Activated naive CD4-positive, alpha-beta T cell treated with anti-CD3 and anti-CD28 coated beads for 36 hours (primary cell): ENCODE measurements around the gene GRIK5. TPM values are rescaled to one million over a fixed set of nuclear protein-coding genes. Genes with fewer than 3 reads are reported as not detected.
A peak's percentile ranks its signal among the peaks of the same experiment; 100 is the strongest.
"Not testable (repeated sequence)": the region's sequence is repeated elsewhere in the genome, so short reads cannot be mapped to it uniquely, and the experiment has no call there.

ENCODE experiments used
- CTCF ChIA-PET: fragments of 350-600 bp; sonication (Branson Sonifier 250); formaldehyde crosslinking; loops from one replicate; lab custom pipeline; 2021; ENCODE audit warnings: antibody characterized with exemption; lab: Charles Lee
- DNase-seq: peaks from one replicate; pipeline ENCODE4 v3.0.0-alpha.2; 2020
- H3K27ac Mint-ChIP-seq: one replicate; pipeline ENCODE4 v1.8.0; 2021; ENCODE audit warnings: mild to moderate bottlenecking, mixed read lengths
- H3K27me3 Mint-ChIP-seq: one replicate; pipeline ENCODE4 v1.8.0; 2021; ENCODE audit warnings: low read depth, mixed read lengths
- H3K36me3 Mint-ChIP-seq: one replicate; pipeline ENCODE4 v1.8.0; 2021; ENCODE audit warnings: low read depth, mixed read lengths
- H3K4me1 Mint-ChIP-seq: one replicate; pipeline ENCODE4 v1.8.0; 2021; ENCODE audit warnings: low read depth, mixed read lengths
- H3K4me3 Mint-ChIP-seq: one replicate; pipeline ENCODE4 v1.8.0; 2021; ENCODE audit warnings: mild to moderate bottlenecking, moderate library complexity, mixed read lengths
- H3K9me3 Mint-ChIP-seq: one replicate; pipeline ENCODE4 v1.8.0; 2021; ENCODE audit warnings: mixed read lengths
- intact Hi-C: fragments of 100-400 bp; cut with micrococcal nuclease; formaldehyde crosslinking; loops from one replicate; pipeline ENCODE4 v1.15.1; 2023
- total RNA-seq, 2 experiments: library from RNA; stranded (reverse); gene quantifications; one replicate each; pipeline ENCODE4 v1.2.3, GENCODE V29; 2021

Gene GRIK5
- total RNA-seq, 2 experiments from 2014 or later = 1.9 to 2.2 TPM

DNA sequence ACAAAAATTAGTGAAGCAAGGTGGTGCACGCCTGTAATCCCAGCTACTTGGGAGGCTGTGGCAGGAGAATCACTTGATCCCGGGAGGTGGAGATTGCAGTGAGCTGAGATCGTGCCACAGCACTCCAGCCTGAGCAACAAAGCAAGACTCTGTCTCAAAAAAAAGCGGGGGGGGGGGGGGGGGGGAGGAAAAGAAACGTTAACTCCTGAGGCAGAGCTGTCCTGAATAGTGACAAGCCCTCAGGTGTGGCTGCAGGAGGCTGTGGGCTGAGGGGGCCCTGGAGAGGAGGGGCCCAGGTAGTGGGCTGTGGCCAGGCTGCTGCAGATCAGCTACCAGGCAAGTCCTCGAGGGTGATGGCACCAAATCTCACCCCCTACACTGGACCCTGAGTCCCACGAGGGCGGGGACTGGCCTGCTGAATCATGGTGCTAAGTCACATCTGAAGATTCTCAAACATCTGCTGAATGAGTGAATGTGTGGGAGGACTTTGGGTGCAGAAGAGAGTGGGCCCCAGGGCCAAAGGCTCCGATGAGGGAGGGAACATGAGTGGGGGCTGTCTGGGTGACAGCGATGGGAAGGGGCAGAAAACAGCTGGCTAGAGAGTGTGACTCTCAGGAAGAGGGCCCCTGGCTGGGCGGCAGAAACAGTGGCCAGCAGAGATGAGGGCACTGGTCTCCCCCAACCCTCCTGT, 51.4 kb downstream of the GRIK5 start:
- no peak overlapping the region for H3K4me3 Mint-ChIP-seq
- no peaks in the 10 kb centered on the region for H3K4me1 Mint-ChIP-seq
- no peaks in the 10 kb centered on the region for H3K36me3 Mint-ChIP-seq
- H3K27ac Mint-ChIP-seq = no peak overlapping the region
- H3K27me3 Mint-ChIP-seq = no peaks in the 10 kb centered on the region
- CTCF ChIA-PET = interaction anchor here (0.6 to 1.0 kb wide), 2 partner anchors 10 to 421 kb away, joined by 3 to 4 read pairs; no protein-coding TSS in a partner anchor
- no peaks in the 10 kb centered on the region for H3K9me3 Mint-ChIP-seq
- intact Hi-C loops = no loop called here
- no peak for DNase-seq

DNA sequence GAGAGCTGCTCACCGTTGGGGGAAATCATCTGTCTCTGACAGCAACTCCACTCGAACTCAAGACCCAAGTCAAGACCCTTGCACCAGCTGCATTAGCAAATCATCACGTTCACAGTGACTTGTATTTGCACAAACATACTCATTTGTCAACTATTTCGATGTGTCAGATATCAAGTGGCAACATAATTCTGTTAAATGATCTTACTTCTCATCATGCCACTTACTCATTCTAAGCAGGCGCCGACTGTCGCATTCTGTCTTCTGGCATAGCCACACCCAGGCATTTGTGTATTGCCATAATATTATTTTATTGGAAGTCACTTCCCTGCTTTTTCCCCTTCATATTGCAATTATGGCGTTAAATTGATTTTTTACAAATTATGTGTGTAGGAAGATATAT, 53.0 kb downstream of the GRIK5 start:
- H3K36me3 Mint-ChIP-seq = no peaks in the 10 kb centered on the region
- CTCF ChIA-PET = interaction anchor here (1.0 to 1.2 kb wide), 2 partner anchors 12 to 371 kb away, joined by 3 to 5 read pairs; no protein-coding TSS in a partner anchor
- no peak overlapping the region for H3K4me3 Mint-ChIP-seq
- no peaks in the 10 kb centered on the region for H3K9me3 Mint-ChIP-seq
- H3K27ac Mint-ChIP-seq = no peak overlapping the region
- intact Hi-C loops = no loop called here
- no peaks in the 10 kb centered on the region for H3K4me1 Mint-ChIP-seq
- H3K27me3 Mint-ChIP-seq = no peaks in the 10 kb centered on the region
- DNase-seq = no peak

DNA sequence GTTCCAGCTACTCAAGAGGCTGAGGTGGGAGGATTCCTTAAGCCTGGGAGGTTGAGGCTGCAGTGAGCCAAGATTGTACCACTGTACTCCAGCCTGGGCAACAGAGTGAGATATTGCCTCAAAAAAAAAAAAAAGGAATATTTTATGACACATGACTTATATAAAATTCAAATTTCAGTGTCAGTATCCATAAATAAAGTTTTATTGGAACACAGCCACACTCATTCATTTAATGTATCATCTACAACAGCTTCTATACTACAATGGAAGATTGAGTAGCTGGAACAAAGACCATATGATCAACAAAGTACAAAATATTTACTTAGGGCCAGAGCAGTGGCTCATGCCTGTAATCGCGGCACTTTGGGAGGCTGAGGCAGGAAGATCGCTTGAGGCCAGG, 57.3 kb downstream of the GRIK5 start:
- H3K4me3 Mint-ChIP-seq, H3K36me3 Mint-ChIP-seq, H3K27me3 Mint-ChIP-seq, DNase-seq, intact Hi-C loops, H3K9me3 Mint-ChIP-seq, H3K4me1 Mint-ChIP-seq, H3K27ac Mint-ChIP-seq: not testable (repeated sequence)
- CTCF ChIA-PET = interaction anchor here (0.7 to 1.2 kb wide), 2 partner anchors 14 to 372 kb away, joined by 3 to 5 read pairs; no protein-coding TSS in a partner anchor

DNA sequence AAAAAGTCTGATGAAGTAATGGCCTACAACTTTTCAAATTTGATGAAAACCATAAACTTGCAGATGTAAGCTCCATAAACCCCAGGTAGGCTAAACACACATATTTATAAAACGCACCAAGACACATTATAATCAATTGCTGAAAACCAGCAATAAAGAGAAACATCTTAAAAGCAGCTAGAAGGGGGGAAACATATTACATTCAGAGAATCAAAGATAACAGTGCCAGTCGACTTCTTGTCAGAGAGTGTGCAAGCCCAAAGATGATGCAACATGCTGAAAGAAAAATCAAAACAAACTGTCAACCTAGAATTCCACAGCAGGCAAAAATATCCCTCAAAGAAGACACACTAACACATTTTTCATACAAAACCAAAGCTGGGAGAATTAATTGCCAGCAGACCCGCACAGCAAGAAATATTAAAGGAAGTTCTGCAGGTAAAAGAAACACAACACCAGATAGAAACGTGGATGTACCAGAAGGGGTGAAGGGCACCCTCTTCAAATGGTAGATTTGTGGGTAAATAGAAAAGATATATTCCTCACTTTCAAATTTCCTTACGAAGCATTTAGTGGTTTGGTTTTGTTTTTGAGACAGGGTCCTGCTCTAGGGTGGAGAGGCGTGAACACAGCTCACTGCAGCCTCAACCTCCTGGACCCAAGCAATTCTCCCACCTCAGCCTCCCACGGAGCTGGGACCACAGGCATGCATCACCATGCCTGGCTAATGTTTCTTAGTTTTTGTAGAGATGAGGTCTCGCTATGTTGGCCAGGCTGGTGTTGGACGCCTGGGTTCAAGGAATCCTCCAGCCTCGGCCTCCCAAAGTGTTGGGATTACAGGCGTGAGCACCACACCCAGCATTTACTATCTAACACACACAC, 59.5 kb downstream of the GRIK5 start:
- Mint-ChIP-seq H3K9me3 (no peaks in the 10 kb centered on the region), H3K27ac (no peak overlapping the region), H3K4me3 (no peak overlapping the region), H3K27me3 (no peaks in the 10 kb centered on the region), H3K4me1 (peaks cover 4% of the 10 kb centered on the region), H3K36me3 (no peaks in the 10 kb centered on the region)
- CTCF ChIA-PET = interaction anchor here (0.7 to 0.9 kb wide), 2 partner anchors 18 to 51 kb away, joined by 3 to 4 read pairs; partner anchors contain the start of gene RABAC1
- no peak for DNase-seq
- intact Hi-C loops = no loop called here

DNA sequence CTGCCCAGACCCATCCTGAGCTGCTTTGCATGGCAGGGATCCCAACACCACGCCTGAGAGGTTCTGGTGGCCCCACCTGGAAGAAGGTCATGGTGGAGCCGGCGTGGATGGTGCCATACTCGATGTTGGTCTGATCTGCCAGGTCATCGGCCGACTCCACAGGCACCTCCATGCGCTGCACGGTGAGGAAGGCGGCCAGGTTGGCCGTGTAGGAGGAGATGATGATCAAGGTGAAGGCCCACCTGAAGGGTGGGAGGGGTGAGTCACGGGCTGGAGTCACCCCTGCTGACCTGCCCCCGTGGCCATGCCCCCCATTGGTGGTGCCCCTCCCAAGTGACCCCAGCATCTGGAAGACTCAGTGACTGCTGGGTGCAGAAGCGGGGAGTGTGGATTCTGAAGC, 63.4 kb downstream of the GRIK5 start:
- Mint-ChIP-seq H3K9me3 (no peaks in the 10 kb centered on the region), H3K27me3 (peaks cover 9% of the 10 kb centered on the region)
- intact Hi-C loops = no loop called here

DNA sequence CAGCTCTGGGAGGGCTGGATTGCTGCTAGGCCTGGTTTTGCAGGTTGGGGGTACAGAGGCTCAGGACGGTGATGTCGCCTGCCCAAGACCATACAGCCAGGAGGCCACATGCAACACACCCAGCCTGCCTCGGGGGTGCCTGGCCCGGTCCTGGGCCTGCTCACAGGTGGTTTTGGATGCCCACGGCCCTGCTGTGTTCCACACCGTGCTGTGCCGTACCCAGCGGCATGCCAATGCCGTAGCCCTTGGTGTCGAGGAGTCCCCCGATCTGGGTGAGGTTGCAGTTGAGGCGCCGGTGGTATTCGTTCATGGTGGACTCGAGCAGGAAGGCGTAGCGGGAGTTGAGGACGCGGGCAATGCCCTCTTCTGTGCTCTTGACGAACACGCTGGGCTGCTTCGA, 64.5 kb downstream of the GRIK5 start:
- no peaks in the 10 kb centered on the region for H3K36me3 Mint-ChIP-seq
- H3K4me1 Mint-ChIP-seq = peaks cover 4% of the 10 kb centered on the region
- DNase-seq = no peak
- no peak overlapping the region for H3K27ac Mint-ChIP-seq
- H3K4me3 Mint-ChIP-seq = no peak overlapping the region
- intact Hi-C loops = no loop called here
- CTCF ChIA-PET = no interaction called here
- H3K27me3 Mint-ChIP-seq = peaks cover 19% of the 10 kb centered on the region
- H3K9me3 Mint-ChIP-seq = no peaks in the 10 kb centered on the region

More for the DNA sequence above, 63.4 kb downstream of the GRIK5 start:
- CTCF ChIA-PET = no interaction called here
- no peaks in the 10 kb centered on the region for H3K36me3 Mint-ChIP-seq
- H3K4me3 Mint-ChIP-seq = no peak overlapping the region
- DNase-seq = no peak
- no peak overlapping the region for H3K27ac Mint-ChIP-seq
- H3K4me1 Mint-ChIP-seq = peaks cover 4% of the 10 kb centered on the region

DNA sequence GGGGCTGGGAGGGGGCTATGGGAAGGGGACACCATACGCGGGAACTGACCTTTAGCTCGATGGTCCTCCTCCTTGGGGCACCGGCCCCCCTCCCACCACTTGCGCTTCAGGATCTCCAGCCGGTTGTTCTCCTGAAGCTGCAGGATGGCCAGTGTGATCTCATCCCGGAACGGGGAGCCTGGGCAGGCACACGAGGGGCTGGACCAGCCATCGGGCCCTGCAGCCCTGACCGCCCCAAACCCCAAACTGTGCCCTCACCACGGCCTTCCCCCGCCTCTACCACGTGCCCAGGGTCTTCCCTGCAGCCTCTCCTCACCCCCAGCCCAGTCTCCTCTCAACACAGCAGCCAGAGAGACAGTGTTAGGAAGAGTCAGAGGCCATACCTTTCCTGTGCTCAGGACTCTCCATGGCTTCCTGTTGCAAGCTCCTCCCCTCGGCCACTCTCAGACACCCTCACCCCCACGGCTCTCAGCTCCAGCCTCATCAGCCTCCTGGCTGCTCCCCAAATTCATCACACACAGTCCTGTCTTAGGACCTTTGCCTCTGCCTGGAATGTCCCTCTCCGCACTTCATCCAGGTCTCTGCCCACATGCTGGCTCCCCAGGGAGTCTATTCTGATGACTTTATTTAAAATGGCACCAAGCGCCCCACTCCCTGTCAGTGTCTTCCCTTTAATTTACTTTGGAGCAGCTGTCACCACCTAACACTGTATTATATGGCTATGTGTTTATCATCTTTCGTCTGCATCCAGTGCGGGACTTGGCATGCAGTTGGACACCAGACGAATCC, 66.3 kb downstream of the GRIK5 start:
- no peak overlapping the region for H3K27ac Mint-ChIP-seq
- H3K9me3 Mint-ChIP-seq = no peaks in the 10 kb centered on the region
- H3K27me3 Mint-ChIP-seq = peaks cover 32% of the 10 kb centered on the region
- peaks cover 3% of the 10 kb centered on the region for H3K4me1 Mint-ChIP-seq
- intact Hi-C loops = no loop called here
- CTCF ChIA-PET = no interaction called here
- H3K36me3 Mint-ChIP-seq = no peaks in the 10 kb centered on the region
- H3K4me3 Mint-ChIP-seq = no peak overlapping the region
- DNase-seq = no peak

DNA sequence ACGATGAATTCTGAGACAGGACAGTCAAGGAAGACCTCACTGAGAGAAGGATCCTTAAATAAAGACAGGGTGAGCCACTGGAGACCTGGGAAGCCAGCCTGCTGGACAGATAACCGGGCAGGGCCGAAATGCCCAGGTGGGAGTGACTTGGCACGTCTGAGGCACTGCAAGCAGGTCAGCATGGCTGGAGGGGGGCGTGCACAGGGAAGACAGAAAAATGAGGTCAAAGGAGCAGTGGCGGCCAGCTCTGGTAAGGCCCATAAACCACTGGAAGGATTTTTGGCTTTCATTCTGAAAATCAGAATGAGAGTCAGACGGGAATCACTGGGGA, 70.2 kb downstream of the GRIK5 start:
- H3K4me3 Mint-ChIP-seq = no peak overlapping the region
- intact Hi-C loops = loop anchor here (5.0 kb wide), 1 partner anchor 32 kb away; no protein-coding TSS in a partner anchor
- H3K27me3 Mint-ChIP-seq = peaks cover 63% of the 10 kb centered on the region
- CTCF ChIA-PET = interaction anchor here (0.5 kb wide), 1 partner anchor 110 kb away, joined by 3 read pairs; no protein-coding TSS in a partner anchor
- no peak overlapping the region for H3K27ac Mint-ChIP-seq
- DNase-seq = no peak
- peaks cover 21% of the 10 kb centered on the region for H3K4me1 Mint-ChIP-seq
- no peaks in the 10 kb centered on the region for H3K36me3 Mint-ChIP-seq
- H3K9me3 Mint-ChIP-seq = no peaks in the 10 kb centered on the region

DNA sequence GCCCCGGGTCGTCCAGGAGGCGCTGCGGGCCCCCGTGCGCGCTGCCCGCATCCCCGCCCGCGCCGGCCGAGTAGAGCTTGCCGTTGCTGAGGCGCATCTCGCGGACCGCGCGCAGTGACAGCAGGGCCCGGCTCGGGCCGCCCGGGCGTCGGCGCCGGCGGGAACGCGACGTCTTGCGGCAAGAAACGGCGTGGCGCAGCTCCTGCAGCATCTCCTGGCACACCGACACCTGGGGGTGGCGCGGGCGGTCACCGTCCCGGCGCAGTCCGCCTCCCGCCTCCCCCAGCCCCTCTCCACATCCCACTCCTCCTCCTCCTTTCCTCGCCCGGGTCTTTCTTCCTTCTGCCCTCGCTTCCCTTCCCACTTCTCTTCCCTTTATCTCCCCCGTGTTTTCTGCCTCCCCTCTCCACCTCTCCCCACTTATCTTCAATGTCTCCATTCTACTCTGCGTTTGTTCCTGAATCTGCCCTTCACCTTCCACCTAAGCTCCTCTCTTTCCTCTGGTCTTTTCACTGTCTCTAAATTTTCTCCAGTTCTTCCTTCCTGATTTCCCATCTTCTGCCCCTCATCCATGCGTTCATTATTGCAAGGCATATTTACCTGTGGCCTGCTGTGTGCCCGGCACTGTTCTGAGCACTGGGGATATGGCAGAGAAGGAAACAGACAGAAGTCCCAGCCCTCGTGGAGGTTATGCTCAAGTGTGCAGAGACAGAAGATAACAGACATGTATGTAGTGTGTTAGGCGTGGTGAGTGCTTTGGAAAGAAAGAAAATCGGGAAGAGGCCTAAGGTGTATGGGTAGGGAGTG, 70.7 kb downstream of the GRIK5 start:
- Mint-ChIP-seq H3K9me3 (no peaks in the 10 kb centered on the region), H3K4me1 (peaks cover 22% of the 10 kb centered on the region), H3K27ac (no peak overlapping the region), H3K27me3 (peaks cover 63% of the 10 kb centered on the region), H3K4me3 (no peak overlapping the region), H3K36me3 (no peaks in the 10 kb centered on the region)
- DNase-seq = no peak
- CTCF ChIA-PET = interaction anchor here (0.5 to 0.7 kb wide), 4 partner anchors 11 to 159 kb away, joined by 3 read pairs; no protein-coding TSS in a partner anchor
- intact Hi-C loops = loop anchor here (5.0 kb wide), 1 partner anchor 33 kb away; no protein-coding TSS in a partner anchor

DNA sequence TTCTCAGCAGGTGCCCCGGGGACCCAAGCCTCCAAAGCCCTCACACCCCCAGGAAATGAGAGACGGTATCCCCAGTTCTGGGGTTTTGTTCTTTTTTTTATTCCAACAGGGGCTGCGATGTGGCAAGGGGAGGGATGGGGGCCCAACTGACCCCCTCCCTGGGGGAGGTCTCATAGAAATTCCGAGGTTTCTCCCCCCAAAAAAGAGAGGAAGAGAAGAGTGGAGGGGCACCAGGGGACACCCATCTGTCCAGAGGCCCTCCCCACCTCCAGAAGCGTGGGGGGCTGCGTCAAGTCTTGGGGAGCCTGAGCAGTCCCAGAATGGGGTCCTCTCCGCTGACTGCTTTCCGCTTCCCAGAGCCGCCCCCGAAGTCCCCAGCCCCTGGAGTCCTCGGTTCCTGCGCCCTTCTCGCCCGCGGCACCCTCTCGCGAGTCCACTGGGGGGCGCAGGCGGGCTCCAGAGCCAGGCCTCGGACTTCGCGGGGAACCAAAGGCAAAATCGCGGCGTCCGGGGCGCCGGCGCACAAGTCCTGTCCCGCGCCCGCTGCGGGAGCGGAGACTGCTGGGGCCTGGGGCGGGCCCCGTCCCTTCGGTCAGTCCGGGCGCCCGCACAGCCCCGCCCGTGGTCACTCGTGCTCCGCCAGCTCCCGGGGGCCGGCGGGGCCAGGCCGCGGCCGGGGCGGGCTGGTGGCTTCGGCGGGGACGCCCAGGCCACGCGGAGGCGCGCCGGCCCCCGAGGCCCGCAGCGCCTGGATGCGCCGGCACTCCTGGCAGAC, 71.6 kb downstream of the GRIK5 start:
- peak; percentile 59 for DNase-seq
- Mint-ChIP-seq H3K27me3 (peaks cover 65% of the 10 kb centered on the region), H3K4me1 (peaks cover 24% of the 10 kb centered on the region), H3K36me3 (no peaks in the 10 kb centered on the region), H3K27ac (no peak overlapping the region), H3K4me3 (no peak overlapping the region), H3K9me3 (no peaks in the 10 kb centered on the region)
- intact Hi-C loops = loop anchor here (5.0 kb wide), 1 partner anchor 34 kb away; no protein-coding TSS in a partner anchor
- CTCF ChIA-PET = interaction anchor here (0.7 kb wide), 2 partner anchors 10 to 111 kb away, joined by 3 read pairs; no protein-coding TSS in a partner anchor

DNA sequence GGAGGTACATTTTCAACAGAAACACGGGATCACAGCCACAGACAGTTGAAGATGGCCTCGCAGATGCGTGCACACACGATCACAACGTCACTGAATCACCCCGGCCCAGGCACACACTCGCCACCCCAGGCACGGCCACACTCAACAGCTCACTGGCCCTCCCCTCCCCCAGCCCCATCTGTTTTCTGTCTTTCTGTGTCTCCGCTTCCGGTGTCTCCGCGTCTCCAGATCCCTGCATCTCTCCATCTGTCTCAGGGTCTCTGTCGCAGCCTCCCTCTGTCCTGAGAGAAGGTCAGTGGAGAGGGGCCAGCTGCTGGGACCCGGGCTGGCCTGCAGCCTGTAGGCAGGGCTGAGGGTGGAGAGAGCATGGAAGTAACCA, 72.2 kb downstream of the GRIK5 start:
- Mint-ChIP-seq H3K36me3 (no peaks in the 10 kb centered on the region), H3K27ac (no peak overlapping the region), H3K27me3 (peaks cover 64% of the 10 kb centered on the region), H3K4me3 (no peak overlapping the region), H3K4me1 (peaks cover 27% of the 10 kb centered on the region), H3K9me3 (no peaks in the 10 kb centered on the region)
- CTCF ChIA-PET = interaction anchor here (0.7 kb wide), 1 partner anchor 112 kb away, joined by 3 read pairs; no protein-coding TSS in a partner anchor
- intact Hi-C loops = loop anchor here (5.0 kb wide), 1 partner anchor 34 kb away; no protein-coding TSS in a partner anchor
- DNase-seq = no peak
